Neutrophil (primary cell): ENCODE data around the gene BAZ2A.

ENCODE experiments used
- H3K27ac ChIP-seq: fragments of 200-600 bp; sonication (generic); 2 replicates; pipeline ENCODE4 v1.5.1; 2016; ENCODE audit warnings: mild to moderate bottlenecking, moderate library complexity
- H3K27me3 ChIP-seq: fragments of 200-600 bp; sonication (generic); 2 replicates; pipeline ENCODE4 v1.6.0; 2016; ENCODE audit warnings: mild to moderate bottlenecking
- H3K36me3 ChIP-seq: fragments of 200-600 bp; sonication (generic); 2 replicates; pipeline ENCODE4 v1.5.1; 2017
- H3K4me1 ChIP-seq, 2 experiments: fragments of 200-600 bp in 1 of 2; sonication (generic) in 1 of 2; 1 replicate in 1 of 2; 2 replicates in 1 of 2; pipeline versions ENCODE4 v1.5.1 to v1.6.1; 2013 to 2016; ENCODE audit warnings: low read depth in 1 of 2, low read length in 1 of 2, mild to moderate bottlenecking in 1 of 2, moderate library complexity in 1 of 2; ENCODE audit not compliant: control insufficient read depth in 1 of 2, insufficient read depth in 1 of 2
- H3K4me3 ChIP-seq, 2 experiments: fragments of 200-600 bp in 1 of 2; sonication (generic) in 1 of 2; 1 replicate in 1 of 2; 2 replicates in 1 of 2; pipeline ENCODE4 v1.5.1; 2013 to 2016; ENCODE audit warnings: low read depth in 1 of 2, low read length in 1 of 2, mild to moderate bottlenecking in 1 of 2, moderate library complexity in 1 of 2
- H3K9me3 ChIP-seq: fragments of 200-600 bp; sonication (generic); 2 replicates; pipeline ENCODE4 v1.5.1; 2016
- TF ChIP-seq, protein P1 (sequence below): fragments of 200-600 bp; sonication (generic); IDR thresholded peaks from 2 replicates; pipeline ENCODE4 v1.5.1; 2016; ENCODE audit warnings: antibody characterized with exemption

Gene BAZ2A

DNA sequence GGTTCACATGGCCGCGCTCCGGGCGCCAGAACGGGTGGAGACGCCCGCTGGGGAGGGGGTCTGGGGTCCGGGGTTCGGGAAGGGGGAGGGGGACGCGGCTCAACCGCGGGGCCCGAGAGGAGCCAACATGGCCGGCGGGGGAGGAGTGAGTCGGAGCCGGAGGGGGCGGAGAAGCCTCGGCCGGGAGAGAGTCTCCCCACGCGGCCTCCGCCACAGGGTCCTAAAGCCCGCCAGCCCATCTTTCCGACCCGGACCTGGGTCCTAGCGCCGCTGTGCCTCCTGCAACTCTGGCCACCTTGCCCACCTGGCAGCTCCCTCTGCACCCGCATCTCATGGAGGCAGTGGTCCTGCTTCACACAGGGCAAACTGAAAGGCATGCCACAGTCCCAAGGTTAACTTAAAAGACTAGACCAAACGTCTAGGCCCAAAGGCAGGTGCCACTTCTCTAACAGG, at the start of gene BAZ2A:
Gene BAZ2A (minus strand): TSS at position 147 of the 453 bp plus-strand sequence. CDS start 12,796 bp downstream, outside the sequence.
- Histone ChIP-seq H3K27me3 (no peaks in the 10 kb centered on the region), H3K27ac (peak within 1 kb of the TSS; percentile 95), H3K9me3 (no peaks in the 10 kb centered on the region), H3K4me1 (peaks cover 60 to 62% of the 10 kb centered on the region in 2 experiments), H3K4me3 (peak within 1 kb of the TSS; percentile 97 to 99), H3K36me3 (peaks cover 8% of the 10 kb centered on the region)
- TF ChIP-seq, protein P1, sequence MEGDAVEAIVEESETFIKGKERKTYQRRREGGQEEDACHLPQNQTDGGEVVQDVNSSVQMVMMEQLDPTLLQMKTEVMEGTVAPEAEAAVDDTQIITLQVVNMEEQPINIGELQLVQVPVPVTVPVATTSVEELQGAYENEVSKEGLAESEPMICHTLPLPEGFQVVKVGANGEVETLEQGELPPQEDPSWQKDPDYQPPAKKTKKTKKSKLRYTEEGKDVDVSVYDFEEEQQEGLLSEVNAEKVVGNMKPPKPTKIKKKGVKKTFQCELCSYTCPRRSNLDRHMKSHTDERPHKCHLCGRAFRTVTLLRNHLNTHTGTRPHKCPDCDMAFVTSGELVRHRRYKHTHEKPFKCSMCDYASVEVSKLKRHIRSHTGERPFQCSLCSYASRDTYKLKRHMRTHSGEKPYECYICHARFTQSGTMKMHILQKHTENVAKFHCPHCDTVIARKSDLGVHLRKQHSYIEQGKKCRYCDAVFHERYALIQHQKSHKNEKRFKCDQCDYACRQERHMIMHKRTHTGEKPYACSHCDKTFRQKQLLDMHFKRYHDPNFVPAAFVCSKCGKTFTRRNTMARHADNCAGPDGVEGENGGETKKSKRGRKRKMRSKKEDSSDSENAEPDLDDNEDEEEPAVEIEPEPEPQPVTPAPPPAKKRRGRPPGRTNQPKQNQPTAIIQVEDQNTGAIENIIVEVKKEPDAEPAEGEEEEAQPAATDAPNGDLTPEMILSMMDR, result no peak

- Histone ChIP-seq H3K27ac (no peak overlapping the region), H3K9me3 (no peaks in the 10 kb centered on the region), H3K27me3 (no peaks in the 10 kb centered on the region), H3K4me1 (peaks cover under 1 to 2% of the 10 kb centered on the region in 2 experiments), H3K36me3 (no peaks in the 10 kb centered on the region), H3K4me3 (no peak overlapping the region)
- TF ChIP-seq, protein P1, result no peak
Measured at GRCh38 chr12:56678852-56679251, 48.7 kb upstream of the BAZ2A start.

DNA sequence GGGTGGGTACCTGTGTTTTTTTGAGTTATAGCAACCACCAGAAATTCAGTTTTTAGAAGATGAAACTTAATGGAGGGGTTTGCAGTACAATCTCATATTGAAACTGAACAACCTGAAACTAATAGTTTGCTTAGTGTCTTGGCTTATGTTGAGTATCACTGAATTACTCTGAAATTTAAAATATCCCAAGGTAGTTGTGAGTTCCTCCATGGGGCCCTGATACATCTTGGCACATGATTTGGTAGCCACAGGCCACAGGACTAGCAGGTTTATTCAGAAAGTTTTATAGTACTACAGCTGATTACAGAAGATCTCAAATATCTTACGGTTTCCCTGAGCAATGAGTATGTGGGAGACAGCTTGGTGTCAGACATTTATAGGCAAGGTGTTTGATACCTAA, 47.6 kb upstream of the BAZ2A start:
- no peaks in the 10 kb centered on the region for H3K4me1 ChIP-seq
- TF ChIP-seq, protein P1, result no peak
- H3K9me3 ChIP-seq, result no peaks in the 10 kb centered on the region
- H3K27ac ChIP-seq, result no peak overlapping the region
- no peaks in the 10 kb centered on the region for H3K36me3 ChIP-seq
- H3K27me3 ChIP-seq, result no peaks in the 10 kb centered on the region
- no peak overlapping the region for H3K4me3 ChIP-seq

DNA sequence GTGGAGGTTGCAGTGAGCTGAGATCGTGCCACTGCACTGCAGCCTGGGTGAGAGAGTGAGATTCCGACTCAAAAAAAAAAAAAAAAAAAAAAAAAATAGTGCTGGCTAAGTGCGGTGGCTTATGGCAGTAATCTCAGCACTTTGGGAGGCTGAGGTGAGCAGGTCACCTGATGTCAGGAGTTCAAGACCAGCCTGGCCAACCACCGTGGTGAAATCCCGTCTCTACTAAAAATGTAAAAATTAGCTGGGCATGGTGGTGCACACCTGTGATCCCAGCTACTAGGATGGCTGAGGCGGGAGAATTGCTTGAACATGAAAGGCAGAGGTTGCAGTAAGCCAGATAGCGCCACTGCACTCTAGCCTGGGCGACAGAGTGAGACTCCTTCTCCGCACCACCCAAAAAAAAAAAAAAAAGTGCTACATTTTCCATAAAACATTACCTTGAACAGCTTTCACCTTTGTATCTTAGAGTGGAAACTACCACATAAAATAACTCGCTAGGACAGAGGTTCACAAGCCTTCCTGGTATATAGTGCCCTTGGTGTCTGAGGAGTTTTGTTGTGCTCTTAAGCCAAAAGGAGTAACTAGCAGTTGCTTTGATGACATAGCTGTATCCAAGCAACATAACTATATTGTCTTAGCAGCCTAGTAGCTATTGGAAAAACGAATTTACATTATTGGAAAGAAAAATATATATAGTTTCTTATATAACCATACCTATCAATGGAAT, 46.9 kb upstream of the BAZ2A start:
- H3K9me3 ChIP-seq, result no peaks in the 10 kb centered on the region
- no peaks in the 10 kb centered on the region for H3K27me3 ChIP-seq
- peaks cover 3% of the 10 kb centered on the region for H3K36me3 ChIP-seq
- H3K27ac ChIP-seq, result no peak overlapping the region
- no peak overlapping the region for H3K4me3 ChIP-seq
- no peaks in the 10 kb centered on the region for H3K4me1 ChIP-seq
- TF ChIP-seq, protein P1, result no peak

GRCh38 chr12:56671608-56672007, 41.5 kb upstream of the BAZ2A start:
- H3K9me3 ChIP-seq, result no peaks in the 10 kb centered on the region
- peaks cover 55% of the 10 kb centered on the region for H3K36me3 ChIP-seq
- TF ChIP-seq, protein P1, result no peak
- no peak overlapping the region for H3K27ac ChIP-seq
- no peaks in the 10 kb centered on the region for H3K4me1 ChIP-seq
- H3K27me3 ChIP-seq, result no peaks in the 10 kb centered on the region
- H3K4me3 ChIP-seq, result no peak overlapping the region
